SK-N-SH treated with all-trans-retinoic acid at 6 μM for 48 hours (cell line): ENCODE data around the gene CBLB.

Experiments
- TCF4 ChIP-seq: fragments of 250-450 bp; sonication (Bioruptor Pico); IDR thresholded peaks from 2 replicates; pipeline ENCODE4 v1.8.0; 2021; ENCODE audit warnings: mild to moderate bottlenecking, moderate library complexity, borderline replicate concordance
- ZNF565 ChIP-seq: fragments of 450-650 bp; formaldehyde crosslinking; conservative IDR thresholded peaks from 2 replicates; pipeline ENCODE4 v1.5.0; 2020; ENCODE audit warnings: low read depth, mild to moderate bottlenecking, moderate library complexity

- no peak for TF ChIP-seq ZNF565 (CRISPR knock-in tag)
- no peak for TF ChIP-seq TCF4 (CRISPR knock-in tag)
These were observed 5.2 kb downstream of the CBLB start for GRCh38 chr3:105863608-105864007.
